Measurements from ENCODE around the gene RNU1-3. TPM values are rescaled to one million over a fixed set of nuclear protein-coding genes. Genes with fewer than 3 reads are reported as not detected.
"Not testable (repeated sequence)": the region's sequence is repeated elsewhere in the genome, so short reads cannot be mapped to it uniquely, and the experiment has no call there.

RNU1-3 gene
- total and polyA plus RNA-seq, 2 of the 8 experiments (the other 6 are each of a cell fraction or from before 2014, with no cell fraction given): 145 to 1,303 TPM

DNA sequence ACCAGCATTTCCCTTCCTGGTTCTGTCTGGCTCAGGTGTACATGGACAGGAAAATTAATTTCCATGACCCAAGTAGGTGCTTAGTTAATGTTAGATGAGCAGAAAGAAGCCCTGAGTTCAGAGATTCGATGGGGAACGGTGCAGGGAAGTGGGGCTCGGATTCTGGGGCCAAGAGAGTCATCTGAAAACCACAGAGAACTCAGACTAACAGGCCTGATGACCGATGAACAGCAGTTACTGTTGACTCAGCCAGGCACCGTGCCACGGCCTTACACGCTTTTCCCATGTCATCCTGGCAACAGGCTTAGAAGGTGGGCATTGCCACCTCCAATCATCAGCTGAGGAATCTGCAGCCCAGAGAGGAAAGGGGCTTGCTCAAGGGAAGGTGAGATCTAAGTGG is 43.4 kb downstream of the RNU1-3 start:
- H3K23ac ChIP-seq (ENCODE audit: insufficient read length); H3K27ac ChIP-seq (ENCODE audit: low read depth, low read length); H2BK5ac ChIP-seq (ENCODE audit: low read depth, low read length); H3K9me3 ChIP-seq (ENCODE audit: insufficient read depth in 2 of 2, low read depth in 1 of 2, low read length in 1 of 2); H2BK120ac ChIP-seq (replicated peaks; ENCODE audit: low read depth, low read length); H3K27me3 ChIP-seq (replicated peaks in 1 of 4; ENCODE audit: control insufficient read depth in 3 of 4, extremely low read depth in 1 of 4, insufficient read depth in 3 of 4, low read length in 3 of 4); H2AFZ ChIP-seq (ENCODE audit: low read length); FAIRE-seq; H2AK5ac ChIP-seq (ENCODE audit: low read depth, low read length); H3K4me3 ChIP-seq (ENCODE audit: extremely low read depth in 1 of 4, insufficient read depth in 2 of 4, low read depth in 3 of 4, low read length in 4 of 4); H3K56ac ChIP-seq (replicated peaks; ENCODE audit: insufficient read length, low read depth, low read length); H3K4me2 ChIP-seq (ENCODE audit: insufficient read depth in 1 of 2, low read depth in 2 of 2, low read length in 2 of 2); H4K5ac ChIP-seq (ENCODE audit: insufficient read length, low read depth, low read length); H3K23me2 ChIP-seq (ENCODE audit: low read depth, low read length); H3K4me1 ChIP-seq (replicated peaks in 1 of 4; ENCODE audit: control insufficient read depth in 3 of 4, insufficient read depth in 4 of 4, low read length in 3 of 4); H3K9ac ChIP-seq (replicated peaks in 1 of 4; ENCODE audit: extremely low read depth in 1 of 4, low read depth in 3 of 4, low read length in 3 of 4); H4K91ac ChIP-seq (replicated peaks; ENCODE audit: insufficient read length, low read length); H3K18ac ChIP-seq (ENCODE audit: extremely low read depth, low read length); H2BK15ac ChIP-seq (ENCODE audit: low read length); H4K20me1 ChIP-seq (replicated peaks in 1 of 2; ENCODE audit: control insufficient read depth in 1 of 2, insufficient read depth in 2 of 2, low read length in 2 of 2); H3K79me1 ChIP-seq (ENCODE audit: low read depth, low read length); H3K14ac ChIP-seq (ENCODE audit: insufficient read length); H2BK20ac ChIP-seq (ENCODE audit: low read length); H2BK12ac ChIP-seq (ENCODE audit: low read depth, low read length); H4K8ac ChIP-seq (ENCODE audit: extremely low read depth, insufficient read depth, low read length); H3K79me2 ChIP-seq (ENCODE audit: control insufficient read depth in 1 of 2, insufficient read depth in 2 of 2, low read length in 2 of 2); H3K4ac ChIP-seq (replicated peaks; ENCODE audit: insufficient read length, low read depth, low read length): not testable (repeated sequence)
- H3K36me3 ChIP-seq (ENCODE audit: control insufficient read depth in 2 of 4, insufficient read depth in 4 of 4, low read length in 3 of 4): peaks cover 3 to 16% (median 9%) of the 10 kb centered on the region in 4 experiments; a peak in 4 of 8 replicates
- POLR2A ChIA-PET (ENCODE audit: partially characterized antibody): interaction anchor here (1.2 to 1.8 kb wide), 3 partner anchors 8 to 81 kb away, joined by 4 to 6 read pairs (median 4); no protein-coding TSS in a partner anchor
- WGBS, 2 experiments (ENCODE audit: extremely low coverage in 1 of 2, insufficient coverage in 1 of 2, insufficient read length in 1 of 2, insufficient replicate concordance in 2 of 2, low coverage in 1 of 2, low lambda C conversion rate in 2 of 2, missing lambda C conversion rate in 1 of 2): 90% methylated on average over 7 of the region's 7 CpGs; no CpG with 5 or more reads in 1 of the 2 experiments
- CTCF ChIA-PET (ENCODE audit: partially characterized antibody): interaction anchor here (1.1 to 20.3 kb wide), 15 partner anchors 11 to 329 kb away, joined by 3 to 611 read pairs (median 10); partner anchors contain the start of gene NBPF1
- DNase-seq (ENCODE audit: low read depth in 1 of 2, low spot score in 2 of 2): peak in 1 of 2 experiments; percentile 52

Data from H1 (cell line).